Activated CD8-positive, alpha-beta T cell treated with anti-CD3 and anti-CD28 coated beads for 36 hours (primary cell): ENCODE data around the gene CACNA1C. TPM values are rescaled to one million over a fixed set of nuclear protein-coding genes. Genes with fewer than 3 reads are reported as not detected.

Source experiments
- ATAC-seq: fragments of 200-7000 bp; cut with Tn5 transposase; one replicate; pipeline ENCODE4 v1.10.0; 2021; ENCODE audit warnings: mild to moderate bottlenecking, moderate library complexity
- CTCF ChIA-PET: fragments of 350-600 bp; sonication (Branson Sonifier 250); formaldehyde crosslinking; loops from one replicate; lab custom pipeline; 2021; ENCODE audit warnings: antibody characterized with exemption; lab: Charles Lee
- POLR2A ChIA-PET: fragments of 350-600 bp; sonication (Branson Sonifier 250); formaldehyde crosslinking; loops from one replicate; lab custom pipeline; 2021; ENCODE audit warnings: antibody characterized with exemption; lab: Charles Lee
- DNase-seq: peaks from one replicate; pipeline ENCODE4 v3.0.0-alpha.2; 2020
- H3K27ac Mint-ChIP-seq: one replicate; pipeline ENCODE4 v1.8.0; 2021; ENCODE audit warnings: mild to moderate bottlenecking, mixed read lengths
- H3K27me3 Mint-ChIP-seq: one replicate; pipeline ENCODE4 v1.8.0; 2021; ENCODE audit warnings: mixed read lengths
- H3K36me3 Mint-ChIP-seq: one replicate; pipeline ENCODE4 v1.8.0; 2021; ENCODE audit warnings: low read depth, mixed read lengths
- H3K4me1 Mint-ChIP-seq: one replicate; pipeline ENCODE4 v1.8.0; 2021; ENCODE audit warnings: low read depth, mixed read lengths
- H3K4me3 Mint-ChIP-seq: one replicate; pipeline ENCODE4 v1.8.0; 2021; ENCODE audit warnings: mild to moderate bottlenecking, moderate library complexity, mixed read lengths
- H3K9me3 Mint-ChIP-seq: one replicate; pipeline ENCODE4 v1.8.0; 2021; ENCODE audit warnings: mixed read lengths
- intact Hi-C: fragments of 100-400 bp; cut with micrococcal nuclease; formaldehyde crosslinking; loops from one replicate; pipeline ENCODE4 v1.10.0; 2022
- total RNA-seq, 2 experiments: library from RNA; stranded (reverse); gene quantifications; one replicate each; pipeline ENCODE4 v1.2.3, GENCODE V29; 2021
- TF ChIP-seq, protein P1 (sequence below): fragments of 200-600 bp; IDR thresholded peaks from one replicate; pipeline ENCODE4 v1.8.0; 2022; ENCODE audit warnings: antibody characterized with exemption, mild to moderate bottlenecking

Gene CACNA1C
- total RNA-seq, 2 experiments from 2014 or later = 0.02 to 0.05 TPM

DNA sequence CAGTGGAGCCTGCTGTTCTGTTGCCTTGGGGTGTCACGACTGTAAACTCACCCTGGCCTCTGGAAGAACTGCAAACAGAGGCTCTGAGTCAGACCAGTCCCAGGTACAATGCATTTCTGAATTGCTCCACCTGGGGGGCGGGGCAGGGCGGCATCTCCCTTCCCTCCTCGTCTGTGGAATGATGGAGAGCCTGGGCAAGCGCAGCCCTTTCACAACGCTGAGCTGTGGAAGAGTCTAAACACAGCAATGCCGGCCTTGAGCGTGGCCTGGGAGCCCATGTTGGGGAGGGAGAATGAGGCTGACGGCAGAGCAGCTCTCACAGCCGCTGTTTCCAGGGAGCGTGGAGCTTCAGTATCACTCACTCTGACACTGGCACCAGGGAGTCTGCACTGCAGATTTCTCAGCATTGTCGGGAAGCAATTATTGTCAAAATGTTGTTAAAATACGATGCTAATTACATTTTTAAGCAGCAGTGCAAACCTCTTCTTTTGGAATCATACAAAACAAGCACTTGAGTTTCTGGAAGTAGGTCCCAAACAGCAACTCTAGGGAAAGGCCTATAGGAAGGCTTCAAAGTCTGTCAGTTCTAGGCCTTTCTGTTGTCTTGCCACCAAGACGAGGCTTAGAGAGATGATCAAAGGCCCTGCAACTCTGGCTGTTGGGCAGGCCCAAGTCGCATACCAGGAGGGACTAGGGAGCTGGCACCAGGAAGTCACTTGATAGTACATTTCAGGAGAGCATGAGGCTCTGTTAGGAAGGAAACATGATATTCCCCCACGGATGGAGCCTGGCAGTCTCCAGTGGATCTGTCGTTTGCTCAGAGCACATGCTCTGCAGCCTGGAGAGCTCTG lies 498.0 kb downstream of the CACNA1C start:
- TF ChIP-seq, protein P1, sequence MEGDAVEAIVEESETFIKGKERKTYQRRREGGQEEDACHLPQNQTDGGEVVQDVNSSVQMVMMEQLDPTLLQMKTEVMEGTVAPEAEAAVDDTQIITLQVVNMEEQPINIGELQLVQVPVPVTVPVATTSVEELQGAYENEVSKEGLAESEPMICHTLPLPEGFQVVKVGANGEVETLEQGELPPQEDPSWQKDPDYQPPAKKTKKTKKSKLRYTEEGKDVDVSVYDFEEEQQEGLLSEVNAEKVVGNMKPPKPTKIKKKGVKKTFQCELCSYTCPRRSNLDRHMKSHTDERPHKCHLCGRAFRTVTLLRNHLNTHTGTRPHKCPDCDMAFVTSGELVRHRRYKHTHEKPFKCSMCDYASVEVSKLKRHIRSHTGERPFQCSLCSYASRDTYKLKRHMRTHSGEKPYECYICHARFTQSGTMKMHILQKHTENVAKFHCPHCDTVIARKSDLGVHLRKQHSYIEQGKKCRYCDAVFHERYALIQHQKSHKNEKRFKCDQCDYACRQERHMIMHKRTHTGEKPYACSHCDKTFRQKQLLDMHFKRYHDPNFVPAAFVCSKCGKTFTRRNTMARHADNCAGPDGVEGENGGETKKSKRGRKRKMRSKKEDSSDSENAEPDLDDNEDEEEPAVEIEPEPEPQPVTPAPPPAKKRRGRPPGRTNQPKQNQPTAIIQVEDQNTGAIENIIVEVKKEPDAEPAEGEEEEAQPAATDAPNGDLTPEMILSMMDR = no peak
- Mint-ChIP-seq H3K27me3 (peaks cover 1% of the 10 kb centered on the region), H3K9me3 (no peaks in the 10 kb centered on the region), H3K4me3 (no peak overlapping the region), H3K4me1 (no peaks in the 10 kb centered on the region), H3K36me3 (no peaks in the 10 kb centered on the region), H3K27ac (no peak overlapping the region)
- intact Hi-C loops = no loop called here
- ATAC-seq (no peak), DNase-seq (no peak)
- CTCF ChIA-PET = no interaction called here
- POLR2A ChIA-PET = no interaction called here

DNA sequence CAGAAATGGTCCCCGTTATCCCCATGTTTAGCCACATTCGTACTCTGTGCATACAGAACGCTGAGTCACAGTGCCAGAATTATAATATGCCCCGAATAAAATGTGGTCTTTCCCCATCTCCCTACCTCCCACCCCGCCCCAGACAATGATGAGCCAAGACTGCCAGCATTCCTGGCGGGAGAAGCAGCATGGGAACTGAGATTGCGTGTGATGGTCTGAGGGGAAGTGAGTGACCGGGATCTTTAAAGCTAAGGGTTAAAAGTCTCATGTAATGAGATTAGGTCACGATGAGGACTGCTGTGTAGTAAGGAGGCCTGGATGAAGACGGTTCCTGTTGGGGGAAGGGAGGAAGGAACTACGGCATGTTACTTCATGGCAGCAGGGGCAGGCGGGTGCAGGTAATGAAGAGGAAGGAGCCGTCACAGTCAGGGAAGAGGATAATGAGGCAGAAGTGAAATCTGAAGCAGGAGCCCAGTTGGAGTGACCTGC lies 498.7 kb downstream of the CACNA1C start:
- H3K4me1 Mint-ChIP-seq = no peaks in the 10 kb centered on the region
- POLR2A ChIA-PET = interaction anchor here (0.6 kb wide), 1 partner anchor 9 kb away, joined by 3 read pairs; no protein-coding TSS in a partner anchor

DNA sequence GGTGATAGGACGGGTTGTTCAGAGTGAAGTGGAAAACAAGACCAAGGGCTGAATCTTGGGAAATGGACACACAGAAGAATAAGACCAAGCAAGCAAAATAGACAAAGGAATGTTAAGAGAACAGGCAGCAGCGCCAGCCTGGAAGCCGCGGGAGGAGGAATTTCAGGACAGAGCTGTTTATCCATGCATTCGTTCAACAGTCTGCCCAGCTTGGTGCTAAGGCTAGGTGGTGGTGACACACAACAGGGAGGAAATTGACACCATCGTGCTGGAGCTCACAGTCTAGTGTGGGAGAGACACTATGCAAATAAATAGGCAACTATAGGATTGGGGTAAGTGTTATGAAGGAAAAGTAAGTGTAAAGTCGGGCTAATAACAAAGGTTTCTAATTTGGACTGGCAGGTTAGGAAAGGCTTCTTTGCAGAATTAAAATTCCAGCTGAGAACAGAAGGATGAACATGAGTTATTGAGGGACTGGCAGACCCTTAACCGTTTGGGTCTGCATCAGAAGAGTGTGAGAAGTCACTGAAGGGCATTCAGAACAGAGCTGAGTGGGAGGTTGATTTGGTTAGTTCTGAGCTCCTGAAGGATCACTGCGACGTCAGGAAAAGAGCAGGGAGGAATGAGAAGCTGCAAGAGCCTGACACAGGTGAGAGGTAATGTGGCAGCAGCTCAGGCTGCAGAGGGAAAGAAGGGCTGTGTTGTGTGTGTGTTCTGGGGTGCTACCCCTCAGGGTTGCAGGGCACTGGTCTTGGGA lies 499.4 kb downstream of the CACNA1C start:
- DNase-seq = no peak
- Mint-ChIP-seq H3K4me1 (no peaks in the 10 kb centered on the region), H3K27ac (no peak overlapping the region), H3K9me3 (no peaks in the 10 kb centered on the region), H3K27me3 (peaks cover 1% of the 10 kb centered on the region), H3K4me3 (no peak overlapping the region), H3K36me3 (no peaks in the 10 kb centered on the region)
- intact Hi-C loops = no loop called here
- TF ChIP-seq, protein P1 = no peak
- CTCF ChIA-PET = no interaction called here
- ATAC-seq = no peak
- POLR2A ChIA-PET = interaction anchor here (0.6 kb wide), 1 partner anchor 8 kb away, joined by 3 read pairs; no protein-coding TSS in a partner anchor

More for the DNA sequence above, 498.7 kb downstream of the CACNA1C start:
- no peak overlapping the region for H3K4me3 Mint-ChIP-seq
- DNase-seq (no peak), ATAC-seq (no peak)
- H3K9me3 Mint-ChIP-seq = no peaks in the 10 kb centered on the region
- peaks cover 1% of the 10 kb centered on the region for H3K27me3 Mint-ChIP-seq
- CTCF ChIA-PET = no interaction called here
- no peak overlapping the region for H3K27ac Mint-ChIP-seq
- intact Hi-C loops = no loop called here
- TF ChIP-seq, protein P1 = no peak
- no peaks in the 10 kb centered on the region for H3K36me3 Mint-ChIP-seq

DNA sequence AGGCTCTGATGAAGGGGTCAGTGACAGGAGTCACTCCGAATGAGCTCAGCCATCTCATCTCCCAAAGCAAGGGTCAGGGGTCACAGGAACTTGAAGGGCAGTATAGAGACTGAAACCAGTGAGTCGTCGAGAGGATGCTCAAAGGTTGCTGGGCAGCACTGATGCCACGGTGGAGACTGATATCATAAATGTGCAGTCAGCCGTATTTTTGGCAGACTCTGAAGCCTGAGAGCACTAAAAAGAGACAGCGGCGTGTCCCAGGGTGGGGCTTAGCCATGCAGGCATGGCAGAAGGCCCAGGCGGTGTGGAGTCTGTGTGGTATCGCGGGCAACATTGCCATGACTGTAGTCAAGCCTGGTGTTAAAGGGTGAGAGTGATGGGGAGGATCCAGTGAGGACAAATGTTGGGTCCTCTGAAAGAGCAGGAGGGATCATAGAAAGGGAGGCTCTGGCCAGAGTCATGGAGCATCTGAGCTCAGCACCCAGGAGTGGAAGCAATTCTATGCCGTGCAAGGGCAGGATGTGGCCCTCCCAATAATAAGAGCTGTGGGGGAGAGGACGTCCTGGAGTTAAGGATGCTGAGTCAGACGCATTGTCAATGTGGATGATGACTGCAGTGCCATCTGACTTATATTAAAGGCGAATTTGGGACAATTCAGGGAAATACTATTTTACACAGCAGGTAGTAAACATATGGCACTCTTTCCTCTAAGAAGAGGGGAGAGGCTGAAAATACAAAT lies 500.8 kb downstream of the CACNA1C start:
- H3K27ac Mint-ChIP-seq = no peak overlapping the region
- no peaks in the 10 kb centered on the region for H3K36me3 Mint-ChIP-seq
- H3K9me3 Mint-ChIP-seq = no peaks in the 10 kb centered on the region
- no peak for DNase-seq
- peaks cover 1% of the 10 kb centered on the region for H3K27me3 Mint-ChIP-seq
- ChIA-PET CTCF (no interaction called here), POLR2A (no interaction called here)
- TF ChIP-seq, protein P1 = no peak
- no peak for ATAC-seq
- no peaks in the 10 kb centered on the region for H3K4me1 Mint-ChIP-seq
- no peak overlapping the region for H3K4me3 Mint-ChIP-seq
- intact Hi-C loops = no loop called here
